AML-193 (cell line): ENCODE results near the gene SLC25A26.

Experiments used
- DNase-seq, 2 experiments: peaks; one replicate each; lab custom pipeline; 2025; lab: John Stamatoyannopoulos, UW

The SLC25A26 gene

GRCh38 chr3:66227051-66227450 is 6.2 kb downstream of the SLC25A26 start:
- no peak for DNase-seq

GRCh38 chr3:66227915-66228314 is 7.1 kb downstream of the SLC25A26 start:
- DNase-seq, result no peak

GRCh38 chr3:66228707-66229106 is 7.9 kb downstream of the SLC25A26 start:
- DNase-seq, result no peak

- no peak for DNase-seq
Observed at GRCh38 chr3:66229931-66230330, 9.1 kb downstream of the SLC25A26 start.

GRCh38 chr3:66233033-66233432 is 12.2 kb downstream of the SLC25A26 start:
- DNase-seq, result no peak

GRCh38 chr3:66236281-66236680 is 15.5 kb downstream of the SLC25A26 start:
- peak in 1 of 2 experiments; percentile 16 for DNase-seq

- no peak for DNase-seq
Observed at GRCh38 chr3:66237552-66237951, 16.8 kb downstream of the SLC25A26 start.

GRCh38 chr3:66239513-66240123 is 18.8 kb downstream of the SLC25A26 start:
- DNase-seq, result no peak

- no peak for DNase-seq
Observed at GRCh38 chr3:66241466-66241865, 20.7 kb downstream of the SLC25A26 start.

GRCh38 chr3:66242788-66243464 is 22.1 kb downstream of the SLC25A26 start:
- no peak for DNase-seq

- no peak for DNase-seq
Observed at GRCh38 chr3:66248641-66249040, 27.8 kb downstream of the SLC25A26 start.

GRCh38 chr3:66253790-66254620 is 33.2 kb downstream of the SLC25A26 start:
- DNase-seq, result peak; percentile 13 to 27

- no peak for DNase-seq
Observed at GRCh38 chr3:66255865-66256264, 35.1 kb downstream of the SLC25A26 start.

- DNase-seq, result no peak
Observed at GRCh38 chr3:66256806-66257205, 36.0 kb downstream of the SLC25A26 start.

- no peak for DNase-seq
Observed at GRCh38 chr3:66259566-66260255, 38.9 kb downstream of the SLC25A26 start.

- DNase-seq, result no peak
Observed at GRCh38 chr3:66260431-66260830, 39.6 kb downstream of the SLC25A26 start.

GRCh38 chr3:66261355-66261754 is 40.6 kb downstream of the SLC25A26 start:
- DNase-seq, result no peak

GRCh38 chr3:66265649-66266048 is 44.8 kb downstream of the SLC25A26 start:
- DNase-seq, result no peak

GRCh38 chr3:66266551-66266950 is 45.8 kb downstream of the SLC25A26 start:
- DNase-seq, result no peak

GRCh38 chr3:66267031-66267430 is 46.2 kb downstream of the SLC25A26 start:
- no peak for DNase-seq

- no peak for DNase-seq
Observed at GRCh38 chr3:66267906-66268305, 47.1 kb downstream of the SLC25A26 start.

- DNase-seq, result no peak
Observed at GRCh38 chr3:66268864-66269263, 48.1 kb downstream of the SLC25A26 start.
